ENCODE results near the gene XRCC3. TPM values are rescaled to one million over a fixed set of nuclear protein-coding genes. Genes with fewer than 3 reads are reported as not detected.
A peak's percentile ranks its signal among the peaks of the same experiment; 100 is the strongest.

XRCC3 gene
- total RNA-seq, 1 experiment from 2014 or later = 46.7 TPM

- Mint-ChIP-seq H3K9me3 (no peaks in the 10 kb centered on the region), H3K4me3 (no peak overlapping the region), H3K36me3 (peaks cover 37% of the 10 kb centered on the region), H3K27ac (no peak overlapping the region), H3K27me3 (ENCODE audit: low read depth) (no peaks in the 10 kb centered on the region), H3K4me1 (peaks cover 12% of the 10 kb centered on the region)
- CTCF ChIA-PET = no interaction called here
- no peak for DNase-seq (ENCODE audit: low spot score)
- POLR2A ChIA-PET = interaction anchor here (0.9 kb wide), 1 partner anchor 8 kb away, joined by 3 read pairs; the partner anchor contains the start of genes XRCC3 and ZFYVE21
- no peak for ATAC-seq
- TF ChIP-seq FOXP4 (CRISPR knock-in tag; IDR thresholded peaks at IDR 0.05) = 0 out of 2 replicates have a peak, but pooled peaks have one; percentile 25
- TF ChIP-seq PREB (CRISPR knock-in tag; IDR thresholded peaks at IDR 0.05; ENCODE audit: borderline replicate concordance) = no peak
Observed at GRCh38 chr14:103707329-103708263, 7.7 kb downstream of the XRCC3 start.

- Mint-ChIP-seq H3K4me1 (peaks cover 12% of the 10 kb centered on the region), H3K9me3 (no peaks in the 10 kb centered on the region), H3K4me3 (no peak overlapping the region), H3K27me3 (ENCODE audit: low read depth) (no peaks in the 10 kb centered on the region; the same call in 1 of the 2 replicates), H3K36me3 (peaks cover 40% of the 10 kb centered on the region), H3K27ac (no peak overlapping the region)
- CTCF ChIA-PET = interaction anchor here (0.9 to 1.0 kb wide), 2 partner anchors 12 to 64 kb away, joined by 3 read pairs; no protein-coding TSS in a partner anchor
- ATAC-seq (no peak), DNase-seq (ENCODE audit: low spot score) (no peak)
- TF ChIP-seq EMX1 (CRISPR knock-in tag; IDR thresholded peaks at IDR 0.05) (no peak), ZBTB21 (CRISPR knock-in tag; IDR thresholded peaks at IDR 0.05; ENCODE audit: borderline replicate concordance) (0 out of 2 replicates have a peak, but pooled peaks have one; percentile 28), ZSCAN18 (CRISPR knock-in tag; IDR thresholded peaks at IDR 0.05) (no peak)
- POLR2A ChIA-PET = interaction anchor here (0.9 kb wide), 1 partner anchor 9 kb away, joined by 3 read pairs; the partner anchor contains the start of genes XRCC3 and ZFYVE21
Observed at GRCh38 chr14:103706551-103707328, 8.5 kb downstream of the XRCC3 start.

DNA sequence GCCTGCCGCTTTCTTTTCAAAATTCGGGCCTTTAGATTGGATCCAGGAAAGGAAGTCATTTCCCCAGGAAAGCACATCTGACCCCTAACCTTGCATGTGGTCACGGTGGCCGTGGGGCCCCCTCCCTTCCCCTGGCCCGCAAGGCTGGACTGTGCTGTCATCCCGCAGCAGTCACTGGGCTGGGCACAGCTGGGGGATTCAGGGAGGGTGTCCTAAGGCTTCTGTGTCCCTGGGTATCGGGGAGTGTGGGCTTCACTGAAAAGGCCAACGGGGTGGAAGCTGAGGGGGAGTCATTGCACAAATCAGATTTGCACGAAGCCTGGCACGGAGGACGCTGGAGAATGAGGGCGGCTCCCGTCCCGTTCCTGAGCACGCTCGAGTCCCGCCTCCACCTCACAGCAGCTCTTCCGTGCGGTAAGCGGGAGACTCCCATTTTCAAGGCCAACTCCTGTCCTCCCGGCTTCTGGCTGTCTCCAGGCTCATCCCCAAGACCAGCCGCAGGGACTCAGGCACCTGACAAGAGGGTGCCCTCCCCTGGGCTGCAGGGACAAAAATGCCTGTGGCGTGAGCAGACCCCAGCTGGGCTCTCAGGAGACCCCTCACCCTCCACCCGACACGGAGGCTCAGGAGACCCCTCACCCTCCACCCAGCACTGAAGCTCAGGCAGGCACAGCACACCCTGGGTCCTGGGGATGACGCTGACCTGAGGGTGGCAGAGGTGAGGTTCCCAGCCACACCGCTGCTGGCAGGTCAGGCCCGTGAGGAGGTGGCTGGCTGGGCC is 9.6 kb downstream of the XRCC3 start:
- Mint-ChIP-seq H3K27ac (no peak overlapping the region), H3K27me3 (ENCODE audit: low read depth) (no peaks in the 10 kb centered on the region; the same call in 1 of the 2 replicates), H3K9me3 (no peaks in the 10 kb centered on the region), H3K36me3 (peaks cover 40% of the 10 kb centered on the region), H3K4me1 (peaks cover 3% of the 10 kb centered on the region), H3K4me3 (no peak overlapping the region)
- POLR2A ChIA-PET = interaction anchor here (0.6 to 0.9 kb wide), 2 partner anchors 10 to 16 kb away, joined by 3 to 5 read pairs; partner anchors contain the start of genes XRCC3 and ZFYVE21
- ATAC-seq (no peak), DNase-seq (ENCODE audit: low spot score) (no peak)
- CTCF ChIA-PET = interaction anchor here (1.0 kb wide), 1 partner anchor 11 kb away, joined by 3 read pairs; no protein-coding TSS in a partner anchor
- no peak for TF ChIP-seq CREB1 (CRISPR knock-in tag; IDR thresholded peaks at IDR 0.05)
- no peak for TF ChIP-seq ZNF423 (CRISPR knock-in tag; IDR thresholded peaks at IDR 0.05)
- TF ChIP-seq, protein P1, sequence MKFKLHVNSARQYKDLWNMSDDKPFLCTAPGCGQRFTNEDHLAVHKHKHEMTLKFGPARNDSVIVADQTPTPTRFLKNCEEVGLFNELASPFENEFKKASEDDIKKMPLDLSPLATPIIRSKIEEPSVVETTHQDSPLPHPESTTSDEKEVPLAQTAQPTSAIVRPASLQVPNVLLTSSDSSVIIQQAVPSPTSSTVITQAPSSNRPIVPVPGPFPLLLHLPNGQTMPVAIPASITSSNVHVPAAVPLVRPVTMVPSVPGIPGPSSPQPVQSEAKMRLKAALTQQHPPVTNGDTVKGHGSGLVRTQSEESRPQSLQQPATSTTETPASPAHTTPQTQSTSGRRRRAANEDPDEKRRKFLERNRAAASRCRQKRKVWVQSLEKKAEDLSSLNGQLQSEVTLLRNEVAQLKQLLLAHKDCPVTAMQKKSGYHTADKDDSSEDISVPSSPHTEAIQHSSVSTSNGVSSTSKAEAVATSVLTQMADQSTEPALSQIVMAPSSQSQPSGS (CRISPR knock-in tag; IDR thresholded peaks at IDR 0.05; ENCODE audit: borderline replicate concordance, low read depth) = no peak
- TF ChIP-seq CBFB (CRISPR knock-in tag; IDR thresholded peaks at IDR 0.05; ENCODE audit: low read depth) = no peak
- no peak for TF ChIP-seq ZBTB21 (CRISPR knock-in tag; IDR thresholded peaks at IDR 0.05; ENCODE audit: borderline replicate concordance)
- no peak for TF ChIP-seq ATF6 (CRISPR knock-in tag; IDR thresholded peaks at IDR 0.05)
- TF ChIP-seq ELF4 (CRISPR knock-in tag; IDR thresholded peaks at IDR 0.05; ENCODE audit: low read depth) = no peak
- TF ChIP-seq ERG (CRISPR knock-in tag; IDR thresholded peaks at IDR 0.05) = no peak
- TF ChIP-seq SP1 (CRISPR knock-in tag; conservative IDR thresholded peaks at IDR 0.05) = no peak
- no peak for TF ChIP-seq RORB (CRISPR knock-in tag; IDR thresholded peaks at IDR 0.05)
- no peak for TF ChIP-seq ETV6 (CRISPR knock-in tag; IDR thresholded peaks at IDR 0.05)
- TF ChIP-seq ZNF219 (CRISPR knock-in tag; IDR thresholded peaks at IDR 0.05; ENCODE audit: borderline replicate concordance) = no peak
- no peak for TF ChIP-seq NR1H2 (CRISPR knock-in tag; IDR thresholded peaks at IDR 0.05)

Data from WTC11 (cell line).